GM21529 (cell line): ENCODE data around the gene DUOXA2.

Experiments used
- ATAC-seq: cut with Tn5 transposase; IDR thresholded peaks from one replicate; pipeline ENCODE4 v1.9.1; 2021; ENCODE audit not compliant: unreplicated experiment

The DUOXA2 gene

GRCh38 chr15:45156744-45157455 lies 42.8 kb downstream of the DUOXA2 start:
- ATAC-seq, result no peak

- ATAC-seq, result no peak
Observed at GRCh38 chr15:45157974-45158373, 43.8 kb downstream of the DUOXA2 start.

- ATAC-seq, result no peak
Observed at GRCh38 chr15:45161666-45162065, 47.5 kb downstream of the DUOXA2 start.

DNA sequence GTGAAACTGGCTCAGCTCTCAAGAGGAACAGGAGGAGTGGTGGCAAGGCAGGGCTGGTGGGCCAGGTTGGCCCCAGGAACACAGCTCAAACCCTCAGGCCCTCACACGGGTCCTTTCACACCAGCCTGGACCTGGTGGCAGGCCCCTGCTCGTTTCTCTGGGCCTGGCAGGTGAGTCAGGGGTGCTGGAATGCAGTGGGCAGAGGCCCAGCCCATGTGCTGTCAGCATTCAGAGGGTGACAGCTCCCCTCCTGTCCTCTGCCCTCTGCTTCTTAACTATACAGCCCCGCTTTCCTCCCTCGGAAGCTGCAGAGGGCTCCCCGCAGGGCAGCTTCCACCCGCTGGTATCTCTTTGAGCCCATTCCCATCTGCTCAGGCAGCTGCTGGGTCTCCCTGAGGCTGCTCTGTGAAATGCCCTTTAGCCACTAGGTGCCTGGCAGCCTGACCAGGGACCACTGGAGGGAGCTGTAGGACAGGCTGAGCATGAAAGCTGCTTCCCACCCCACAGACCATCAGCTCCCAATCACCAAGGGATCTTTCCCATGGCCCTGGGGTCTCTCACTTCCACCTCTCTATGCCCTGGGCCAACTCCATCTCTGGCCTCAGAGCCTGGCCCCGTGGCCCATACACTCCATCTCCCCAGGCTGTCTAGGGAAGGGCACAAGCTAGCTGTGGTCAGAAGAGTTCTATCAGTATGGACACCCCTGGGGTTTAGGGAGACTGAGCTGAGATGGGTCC lies 48.8 kb downstream of the DUOXA2 start:
- ATAC-seq, result no peak

DNA sequence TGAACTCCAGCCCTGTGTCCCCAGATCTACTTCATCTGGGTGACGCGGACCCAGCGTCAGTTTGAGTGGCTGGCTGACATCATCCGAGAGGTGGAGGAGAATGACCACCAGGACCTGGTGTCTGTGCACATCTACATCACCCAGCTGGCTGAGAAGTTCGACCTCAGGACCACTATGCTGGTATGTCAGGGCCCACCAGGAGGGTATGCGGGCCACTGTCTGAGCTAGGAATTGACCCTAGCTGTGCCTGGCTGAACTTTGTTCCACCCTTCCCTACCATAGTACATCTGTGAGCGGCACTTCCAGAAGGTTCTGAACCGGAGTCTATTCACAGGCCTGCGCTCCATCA lies 49.4 kb downstream of the DUOXA2 start:
- no peak for ATAC-seq

- no peak for ATAC-seq
Observed at GRCh38 chr15:45164914-45165313, 50.8 kb downstream of the DUOXA2 start.

DNA sequence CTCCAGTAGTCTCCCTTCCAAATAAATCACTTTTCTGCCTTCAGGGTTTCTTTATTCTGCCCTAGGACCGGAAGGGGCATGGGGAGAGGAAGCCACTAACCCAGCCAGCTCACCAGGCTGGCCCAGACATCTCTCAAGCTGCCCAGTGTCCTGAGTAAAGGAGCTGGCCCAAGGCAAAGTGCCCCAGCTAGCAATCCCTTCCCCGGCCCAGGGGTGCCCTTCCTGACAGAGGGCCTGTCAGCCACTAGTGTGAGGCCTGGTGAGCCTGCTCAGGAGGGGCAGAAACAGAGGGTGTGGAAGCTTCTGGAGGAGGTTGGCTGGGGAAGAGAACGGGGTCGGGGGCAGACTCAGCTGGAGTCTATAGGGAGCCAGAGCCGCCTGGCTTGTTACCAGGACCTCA lies 51.4 kb downstream of the DUOXA2 start:
- ATAC-seq, result no peak

DNA sequence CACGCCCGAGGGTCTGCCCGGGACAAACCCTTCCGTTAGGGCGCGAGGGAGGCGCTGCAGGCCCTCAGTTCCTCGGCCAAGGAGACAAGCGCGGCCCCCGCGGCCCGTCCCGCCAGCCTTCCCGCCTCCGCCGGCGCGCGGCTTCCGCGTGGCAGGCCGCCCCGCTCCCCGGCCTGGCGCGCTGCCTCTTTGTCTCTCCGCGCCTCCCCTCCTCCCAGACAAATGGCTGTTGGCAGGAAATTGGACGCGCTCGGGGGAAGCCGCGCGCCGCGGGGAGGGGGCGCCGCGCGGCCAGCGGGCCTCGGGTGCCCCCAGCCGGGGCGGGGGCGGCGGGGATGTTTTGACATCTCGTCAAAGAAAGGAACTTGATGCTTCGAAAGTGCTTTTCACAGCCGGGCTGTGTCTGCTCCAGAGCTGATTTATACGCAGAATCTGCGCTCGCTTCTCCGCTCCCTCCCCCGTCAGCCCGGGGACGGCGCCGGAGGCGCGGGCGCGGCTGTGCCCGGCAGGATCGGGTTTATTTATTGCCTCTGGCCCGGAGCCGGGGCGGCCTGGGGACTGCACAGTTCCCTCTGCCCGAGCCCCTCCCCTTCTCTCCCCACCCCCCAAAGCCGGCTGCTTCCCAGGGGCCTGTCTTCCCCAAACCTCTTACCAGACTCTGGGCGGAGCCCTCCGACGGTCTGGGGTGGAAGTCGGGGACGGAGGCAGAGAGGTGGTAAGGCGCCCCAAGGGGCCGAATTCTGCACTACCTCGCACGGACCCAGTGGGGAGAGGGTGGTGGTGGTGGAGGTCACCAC lies 52.9 kb downstream of the DUOXA2 start:
- peak; percentile 95 for ATAC-seq

DNA sequence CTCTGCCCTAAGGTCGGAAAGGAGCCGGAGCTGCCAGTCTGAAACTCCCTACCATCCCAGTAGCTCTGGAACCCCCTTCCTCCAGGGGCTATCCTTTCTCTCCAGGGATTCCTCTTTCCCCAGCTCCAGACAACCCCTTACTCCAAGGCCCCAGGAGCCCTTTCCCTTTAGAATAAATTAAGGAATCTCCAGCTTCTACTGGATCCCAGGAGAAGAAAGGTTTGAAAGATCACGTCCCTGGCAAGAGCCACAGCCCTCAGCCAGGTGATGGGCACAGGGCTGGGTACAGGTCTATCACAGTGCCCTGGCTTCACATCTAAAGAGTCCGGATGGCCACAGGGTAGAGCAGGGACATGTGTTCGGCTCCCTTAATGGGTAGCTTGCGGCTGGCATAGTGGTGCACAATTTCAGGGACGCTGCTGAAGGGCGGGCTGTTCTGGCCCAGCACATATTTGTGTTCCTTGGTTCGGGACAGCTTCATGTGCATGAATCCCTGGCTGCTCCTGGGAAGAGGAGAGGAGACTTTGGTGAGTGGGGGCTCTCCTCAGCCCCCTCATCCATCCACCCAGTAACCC lies 53.6 kb downstream of the DUOXA2 start:
- no peak for ATAC-seq
